Measurements from ENCODE around the gene TEX55.

The TEX55 gene

GRCh38 chr3:119195911-119196310, 49.9 kb downstream of the TEX55 start:
- Histone ChIP-seq H3K36me3 (no peaks in the 10 kb centered on the region), H3K27me3 (peaks cover 12% of the 10 kb centered on the region), H3K4me3 (ENCODE audit: low read depth, low read length) (no peak overlapping the region), H3K4me1 (no peaks in the 10 kb centered on the region), H3K9me3 (no peaks in the 10 kb centered on the region)
- TF ChIP-seq, protein P1, sequence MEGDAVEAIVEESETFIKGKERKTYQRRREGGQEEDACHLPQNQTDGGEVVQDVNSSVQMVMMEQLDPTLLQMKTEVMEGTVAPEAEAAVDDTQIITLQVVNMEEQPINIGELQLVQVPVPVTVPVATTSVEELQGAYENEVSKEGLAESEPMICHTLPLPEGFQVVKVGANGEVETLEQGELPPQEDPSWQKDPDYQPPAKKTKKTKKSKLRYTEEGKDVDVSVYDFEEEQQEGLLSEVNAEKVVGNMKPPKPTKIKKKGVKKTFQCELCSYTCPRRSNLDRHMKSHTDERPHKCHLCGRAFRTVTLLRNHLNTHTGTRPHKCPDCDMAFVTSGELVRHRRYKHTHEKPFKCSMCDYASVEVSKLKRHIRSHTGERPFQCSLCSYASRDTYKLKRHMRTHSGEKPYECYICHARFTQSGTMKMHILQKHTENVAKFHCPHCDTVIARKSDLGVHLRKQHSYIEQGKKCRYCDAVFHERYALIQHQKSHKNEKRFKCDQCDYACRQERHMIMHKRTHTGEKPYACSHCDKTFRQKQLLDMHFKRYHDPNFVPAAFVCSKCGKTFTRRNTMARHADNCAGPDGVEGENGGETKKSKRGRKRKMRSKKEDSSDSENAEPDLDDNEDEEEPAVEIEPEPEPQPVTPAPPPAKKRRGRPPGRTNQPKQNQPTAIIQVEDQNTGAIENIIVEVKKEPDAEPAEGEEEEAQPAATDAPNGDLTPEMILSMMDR (IDR thresholded peaks at IDR 0.05; ENCODE audit: low read depth, low read length): no peak
- DNase-seq: no peak

Data from BE2C (cell line).